ENCODE data around the gene LCE3B. TPM values are rescaled to one million over a fixed set of nuclear protein-coding genes. Genes with fewer than 3 reads are reported as not detected.
"Not testable (repeated sequence)": the region's sequence is repeated elsewhere in the genome, so short reads cannot be mapped to it uniquely, and the experiment has no call there.

The LCE3B gene
- total RNA-seq, 6 experiments from 2014 or later, result not detected

DNA sequence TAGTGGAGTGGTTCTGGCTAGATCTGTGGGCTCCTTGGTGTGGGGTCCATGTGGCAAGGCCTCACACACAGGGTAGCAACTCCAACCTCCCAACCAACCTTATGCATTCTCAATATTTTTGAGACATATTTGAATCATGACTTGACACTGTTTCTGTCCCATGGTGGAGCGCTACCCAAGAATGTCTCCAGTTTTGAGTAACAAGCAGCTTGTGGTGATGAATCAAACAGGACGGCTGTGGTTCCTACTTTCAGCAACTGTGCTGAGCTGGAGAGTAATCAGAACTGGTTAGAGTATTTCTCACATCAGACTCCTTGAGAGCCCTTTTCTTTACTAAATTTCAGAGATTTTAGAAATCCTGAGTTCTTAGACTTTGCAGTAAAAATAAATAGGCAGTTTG, 36.4 kb upstream of the LCE3B start:
- H3K4me1 ChIP-seq, result no peaks in the 10 kb centered on the region
- no peak for ATAC-seq
- intact Hi-C loops (cut with DNase I), result no loop called here
- no peaks in the 10 kb centered on the region for H3K27me3 ChIP-seq
- no peak overlapping the region for H3K27ac ChIP-seq
- no peak overlapping the region for H3K4me3 ChIP-seq
- no peaks in the 10 kb centered on the region for H3K9me3 ChIP-seq
- no peak for DNase-seq
- no peaks in the 10 kb centered on the region for H3K36me3 ChIP-seq
- 60% methylated on average over 2 of the region's 2 CpGs for WGBS (ENCODE audit: insufficient coverage, low coverage, low lambda C conversion rate, missing lambda C conversion rate)
- TF ChIP-seq POLR2A (IDR thresholded peaks at IDR 0.05), result no peak
- TF ChIP-seq, protein P1, sequence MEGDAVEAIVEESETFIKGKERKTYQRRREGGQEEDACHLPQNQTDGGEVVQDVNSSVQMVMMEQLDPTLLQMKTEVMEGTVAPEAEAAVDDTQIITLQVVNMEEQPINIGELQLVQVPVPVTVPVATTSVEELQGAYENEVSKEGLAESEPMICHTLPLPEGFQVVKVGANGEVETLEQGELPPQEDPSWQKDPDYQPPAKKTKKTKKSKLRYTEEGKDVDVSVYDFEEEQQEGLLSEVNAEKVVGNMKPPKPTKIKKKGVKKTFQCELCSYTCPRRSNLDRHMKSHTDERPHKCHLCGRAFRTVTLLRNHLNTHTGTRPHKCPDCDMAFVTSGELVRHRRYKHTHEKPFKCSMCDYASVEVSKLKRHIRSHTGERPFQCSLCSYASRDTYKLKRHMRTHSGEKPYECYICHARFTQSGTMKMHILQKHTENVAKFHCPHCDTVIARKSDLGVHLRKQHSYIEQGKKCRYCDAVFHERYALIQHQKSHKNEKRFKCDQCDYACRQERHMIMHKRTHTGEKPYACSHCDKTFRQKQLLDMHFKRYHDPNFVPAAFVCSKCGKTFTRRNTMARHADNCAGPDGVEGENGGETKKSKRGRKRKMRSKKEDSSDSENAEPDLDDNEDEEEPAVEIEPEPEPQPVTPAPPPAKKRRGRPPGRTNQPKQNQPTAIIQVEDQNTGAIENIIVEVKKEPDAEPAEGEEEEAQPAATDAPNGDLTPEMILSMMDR (IDR thresholded peaks at IDR 0.05), result no peak

GRCh38 chr1:152579526-152579925, 34.1 kb upstream of the LCE3B start:
- H3K36me3 ChIP-seq; H3K4me1 ChIP-seq; intact Hi-C loops (cut with DNase I); H3K27ac ChIP-seq; ATAC-seq; H3K27me3 ChIP-seq; DNase-seq; H3K4me3 ChIP-seq; H3K9me3 ChIP-seq: not testable (repeated sequence)
- WGBS (ENCODE audit: insufficient coverage, low coverage, low lambda C conversion rate, missing lambda C conversion rate), result 48% methylated on average over 4 of the region's 9 CpGs

- H3K4me1 ChIP-seq, result no peaks in the 10 kb centered on the region
- no peak for TF ChIP-seq POLR2A (IDR thresholded peaks at IDR 0.05)
- TF ChIP-seq, protein P1 (IDR thresholded peaks at IDR 0.05), result no peak
- 20% methylated on average over 1 of the region's 4 CpGs for WGBS (ENCODE audit: insufficient coverage, low coverage, low lambda C conversion rate, missing lambda C conversion rate)
- H3K36me3 ChIP-seq, result no peaks in the 10 kb centered on the region
- intact Hi-C loops (cut with DNase I), result no loop called here
- no peaks in the 10 kb centered on the region for H3K27me3 ChIP-seq
- ATAC-seq (no peak), DNase-seq (no peak)
- no peak within 1 kb of the TSS for H3K4me3 ChIP-seq
- H3K9me3 ChIP-seq, result no peaks in the 10 kb centered on the region
- H3K27ac ChIP-seq, result no peak within 1 kb of the TSS
Measured at GRCh38 chr1:152580433-152580832, 33.2 kb upstream of the LCE3B start, which contains the start of gene LCE3D. TSS of gene LCE3D (minus strand) at chr1:152580516. CDS start at chr1:152579936, 580 bp downstream.

- no peak for DNase-seq
- no peaks in the 10 kb centered on the region for H3K9me3 ChIP-seq
- H3K27me3 ChIP-seq, result no peaks in the 10 kb centered on the region
- no peaks in the 10 kb centered on the region for H3K4me1 ChIP-seq
- H3K4me3 ChIP-seq, result no peak overlapping the region
- no peak for ATAC-seq
- TF ChIP-seq, protein P1 (IDR thresholded peaks at IDR 0.05), result no peak
- TF ChIP-seq POLR2A (IDR thresholded peaks at IDR 0.05), result no peak
- H3K36me3 ChIP-seq, result no peaks in the 10 kb centered on the region
- 67% methylated on average over 1 of the region's 1 CpG for WGBS (ENCODE audit: insufficient coverage, low coverage, low lambda C conversion rate, missing lambda C conversion rate)
- H3K27ac ChIP-seq, result no peak overlapping the region
- intact Hi-C loops (cut with DNase I), result no loop called here
Measured at GRCh38 chr1:152582647-152583046, 31.0 kb upstream of the LCE3B start.

GRCh38 chr1:152585586-152585985, 28.0 kb upstream of the LCE3B start:
- Histone ChIP-seq H3K27ac (no peak overlapping the region), H3K4me3 (no peak overlapping the region), H3K27me3 (no peaks in the 10 kb centered on the region), H3K36me3 (no peaks in the 10 kb centered on the region), H3K9me3 (no peaks in the 10 kb centered on the region), H3K4me1 (no peaks in the 10 kb centered on the region)
- 40% methylated on average over 1 of the region's 1 CpG for WGBS (ENCODE audit: insufficient coverage, low coverage, low lambda C conversion rate, missing lambda C conversion rate)
- peak in 1 of 4 donors; percentile 45 for ATAC-seq
- intact Hi-C loops (cut with DNase I), result no loop called here
- TF ChIP-seq, protein P1 (IDR thresholded peaks at IDR 0.05), result peak in 1 of 4 donors; percentile 42
- TF ChIP-seq POLR2A (IDR thresholded peaks at IDR 0.05), result no peak
- no peak for DNase-seq
